ENCODE measurements around the gene HAUS2. TPM values are rescaled to one million over a fixed set of nuclear protein-coding genes. Genes with fewer than 3 reads are reported as not detected.

Gene HAUS2
- total and polyA plus RNA-seq, 10 of the 15 experiments (the other 5 are each of a cell fraction or from before 2014, with no cell fraction given), result 28.7 to 59.3 (median 40.6) TPM

DNA sequence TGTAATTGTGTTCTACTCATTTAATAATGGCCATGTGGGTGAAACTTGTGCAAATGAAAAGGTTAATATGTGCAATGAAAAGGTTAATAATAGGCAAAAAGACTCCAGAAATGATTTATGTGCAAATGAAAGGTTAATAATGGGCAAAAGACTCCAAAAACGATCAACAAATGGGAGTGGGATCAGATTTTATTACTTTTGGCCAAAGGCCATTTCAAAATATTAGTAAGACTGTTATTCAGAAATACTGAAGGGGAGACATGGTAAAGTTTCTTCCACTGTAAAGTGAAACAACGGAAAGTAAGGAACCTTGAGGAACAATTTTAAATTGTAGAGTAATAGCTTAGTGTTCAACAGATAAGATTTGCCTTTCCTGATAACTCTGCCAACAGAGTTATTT, 67.5 kb downstream of the HAUS2 start:
- RAD21 ChIA-PET (ENCODE audit: unreplicated experiment), result no interaction called here
- CTCF ChIA-PET, result interaction anchor here (0.8 kb wide), 1 partner anchor 8 kb away, joined by 3 read pairs; no protein-coding TSS in a partner anchor
- WGBS (ENCODE audit: insufficient coverage, insufficient replicate concordance, low lambda C conversion rate, missing lambda C conversion rate), result 48% methylated on average over 2 of the region's 2 CpGs
- Histone ChIP-seq H3K27me3 (replicated peaks in 1 of 2; ENCODE audit: control insufficient read depth in 2 of 2, insufficient read depth in 2 of 2, low read length in 1 of 2) (no peaks in the 10 kb centered on the region), H3K27ac (ENCODE audit: control insufficient read depth, insufficient read depth) (no peak overlapping the region), H3K9ac (ENCODE audit: control insufficient read depth, insufficient read depth, low read length) (no peak overlapping the region), H2AFZ (ENCODE audit: control insufficient read depth, low read depth, low read length) (no peak overlapping the region), H3K9me3 (replicated peaks; ENCODE audit: control insufficient read depth, insufficient read depth, low read length) (no peaks in the 10 kb centered on the region), H3K4me3 (no peak overlapping the region), H3K4me1 (ENCODE audit: control insufficient read depth, insufficient read depth, low read length) (peaks cover 8% of the 10 kb centered on the region), H3K4me2 (ENCODE audit: control insufficient read depth, insufficient read depth) (no peak overlapping the region), H4K20me1 (ENCODE audit: control insufficient read depth, insufficient read depth) (no peaks in the 10 kb centered on the region), H3K79me2 (ENCODE audit: control insufficient read depth, insufficient read depth, low read length) (no peaks in the 10 kb centered on the region), H3K36me3 (ENCODE audit: control insufficient read depth in 2 of 2, insufficient read depth in 2 of 2, low read length in 1 of 2) (no peaks in the 10 kb centered on the region)
- TSS peak; percentile 61 for BruUV-seq (replicated peaks)
- FAIRE-seq, result no peak
- ATAC-seq, result no peak
- SMC1A ChIA-PET (ENCODE audit: uncharacterized antibody, unreplicated experiment), result interaction anchor here (0.7 to 1.8 kb wide), 4 partner anchors 8 to 670 kb away, joined by 3 to 4 read pairs (median 3); no protein-coding TSS in a partner anchor
- POLR2A ChIA-PET, result no interaction called here
- intact Hi-C loops (cut with micrococcal nuclease; ENCODE audit: unreplicated experiment), result no loop called here
- DNase-seq (ENCODE audit: low read depth, low spot score), result no peak
- no peak for TF ChIP-seq SMAD1 (IDR thresholded peaks at IDR 0.05; ENCODE audit: low read depth, partially characterized antibody)
- no peak for TF ChIP-seq NR2C1 (IDR thresholded peaks at IDR 0.05)
- TF ChIP-seq, protein P1, sequence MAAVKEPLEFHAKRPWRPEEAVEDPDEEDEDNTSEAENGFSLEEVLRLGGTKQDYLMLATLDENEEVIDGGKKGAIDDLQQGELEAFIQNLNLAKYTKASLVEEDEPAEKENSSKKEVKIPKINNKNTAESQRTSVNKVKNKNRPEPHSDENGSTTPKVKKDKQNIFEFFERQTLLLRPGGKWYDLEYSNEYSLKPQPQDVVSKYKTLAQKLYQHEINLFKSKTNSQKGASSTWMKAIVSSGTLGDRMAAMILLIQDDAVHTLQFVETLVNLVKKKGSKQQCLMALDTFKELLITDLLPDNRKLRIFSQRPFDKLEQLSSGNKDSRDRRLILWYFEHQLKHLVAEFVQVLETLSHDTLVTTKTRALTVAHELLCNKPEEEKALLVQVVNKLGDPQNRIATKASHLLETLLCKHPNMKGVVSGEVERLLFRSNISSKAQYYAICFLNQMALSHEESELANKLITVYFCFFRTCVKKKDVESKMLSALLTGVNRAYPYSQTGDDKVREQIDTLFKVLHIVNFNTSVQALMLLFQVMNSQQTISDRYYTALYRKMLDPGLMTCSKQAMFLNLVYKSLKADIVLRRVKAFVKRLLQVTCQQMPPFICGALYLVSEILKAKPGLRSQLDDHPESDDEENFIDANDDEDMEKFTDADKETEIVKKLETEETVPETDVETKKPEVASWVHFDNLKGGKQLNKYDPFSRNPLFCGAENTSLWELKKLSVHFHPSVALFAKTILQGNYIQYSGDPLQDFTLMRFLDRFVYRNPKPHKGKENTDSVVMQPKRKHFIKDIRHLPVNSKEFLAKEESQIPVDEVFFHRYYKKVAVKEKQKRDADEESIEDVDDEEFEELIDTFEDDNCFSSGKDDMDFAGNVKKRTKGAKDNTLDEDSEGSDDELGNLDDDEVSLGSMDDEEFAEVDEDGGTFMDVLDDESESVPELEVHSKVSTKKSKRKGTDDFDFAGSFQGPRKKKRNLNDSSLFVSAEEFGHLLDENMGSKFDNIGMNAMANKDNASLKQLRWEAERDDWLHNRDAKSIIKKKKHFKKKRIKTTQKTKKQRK (IDR thresholded peaks at IDR 0.05; ENCODE audit: low read depth, low read length), result no peak
- TF ChIP-seq YY1 (IDR thresholded peaks at IDR 0.05; ENCODE audit: low read depth, low read length), result no peak
- in situ Hi-C loops (cut with MboI), result no loop called here

Other genes with a start within 250 kb of the HAUS2 start
- 3.0 and 3.4 TPM in 2 replicates for gene CAPN3, start 189.3 kb upstream of the HAUS2 start, total RNA-seq (2014; rRNA removed)
- 1.1 and 1.8 TPM in 2 replicates for gene CAPN3, start 189.3 kb upstream of the HAUS2 start, total RNA-seq (2014; rRNA removed; fragmentation: Illumina TruSeq; extraction: Trizol)
- gene CAPN3, start 189.3 kb upstream of the HAUS2 start, total RNA-seq (2021), result 2.4 and 3.2 TPM in 2 replicates
- gene CAPN3, start 189.3 kb upstream of the HAUS2 start, polyA plus RNA-seq (2011; rRNA removed), result 2.4 and 2.8 TPM in 2 replicates
- gene CAPN3, start 189.3 kb upstream of the HAUS2 start, polyA plus RNA-seq (2014; fragmentation: Illumina TruSeq; extraction: Trizol), result 2.9 and 3.0 TPM in 2 replicates
- 1 to 10 TPM; 1.6 to 1.7 TPM for gene CAPN3, start 189.3 kb upstream of the HAUS2 start, polyA plus RNA-seq (2014; fragmentation: Nextera tagmentation; extraction: Ambion mirVana)
- 2.1 and 3.8 TPM in 2 replicates for gene CAPN3, start 189.3 kb upstream of the HAUS2 start, polyA plus RNA-seq (2014; rRNA removed)
- gene CAPN3, start 189.3 kb upstream of the HAUS2 start, polyA plus RNA-seq (2016; fragmentation: Nextera tagmentation; extraction: Ambion mirVana), result 1 to 10 TPM; 1.6 to 1.9 TPM
- gene ZNF106, start 57.7 kb upstream of the HAUS2 start, total RNA-seq (2014; rRNA removed), result 30.4 and 31.6 TPM in 2 replicates
- 38.1 and 40.3 TPM in 2 replicates for gene ZNF106, start 57.7 kb upstream of the HAUS2 start, total RNA-seq (2014; rRNA removed; fragmentation: Illumina TruSeq; extraction: Trizol)
- 35.6 and 37.8 TPM in 2 replicates for gene ZNF106, start 57.7 kb upstream of the HAUS2 start, total RNA-seq (2021)
- gene ZNF106, start 57.7 kb upstream of the HAUS2 start, polyA plus RNA-seq (2011; rRNA removed), result 30.9 and 35.3 TPM in 2 replicates
- gene ZNF106, start 57.7 kb upstream of the HAUS2 start, polyA plus RNA-seq (2014; fragmentation: Illumina TruSeq; extraction: Trizol), result 33.4 and 39.2 TPM in 2 replicates
- 10 to 100 TPM; 10.7 to 13.4 TPM for gene ZNF106, start 57.7 kb upstream of the HAUS2 start, polyA plus RNA-seq (2014; fragmentation: Nextera tagmentation; extraction: Ambion mirVana)
- gene ZNF106, start 57.7 kb upstream of the HAUS2 start, polyA plus RNA-seq (2014; rRNA removed), result 13.8 TPM in 2 replicates
- 10 to 100 TPM; 36.9 to 45.3 TPM for gene ZNF106, start 57.7 kb upstream of the HAUS2 start, polyA plus RNA-seq (2016; fragmentation: Nextera tagmentation; extraction: Ambion mirVana)
- gene SNAP23, start 53.2 kb upstream of the HAUS2 start, total RNA-seq (2014; rRNA removed), result 51.9 and 65.2 TPM in 2 replicates
- 126 and 134 TPM in 2 replicates for gene SNAP23, start 53.2 kb upstream of the HAUS2 start, total RNA-seq (2014; rRNA removed; fragmentation: Illumina TruSeq; extraction: Trizol)
- 56.6 and 56.8 TPM in 2 replicates for gene SNAP23, start 53.2 kb upstream of the HAUS2 start, total RNA-seq (2021)
- gene SNAP23, start 53.2 kb upstream of the HAUS2 start, polyA plus RNA-seq (2011; rRNA removed), result 90.8 and 147 TPM in 2 replicates
- 127 and 130 TPM in 2 replicates for gene SNAP23, start 53.2 kb upstream of the HAUS2 start, polyA plus RNA-seq (2014; fragmentation: Illumina TruSeq; extraction: Trizol)
- 10 to 100 TPM; 63.5 to 68.1 TPM for gene SNAP23, start 53.2 kb upstream of the HAUS2 start, polyA plus RNA-seq (2014; fragmentation: Nextera tagmentation; extraction: Ambion mirVana)
- 65.8 and 78.7 TPM in 2 replicates for gene SNAP23, start 53.2 kb upstream of the HAUS2 start, polyA plus RNA-seq (2014; rRNA removed)
- gene SNAP23, start 53.2 kb upstream of the HAUS2 start, polyA plus RNA-seq (2016; fragmentation: Nextera tagmentation; extraction: Ambion mirVana), result 10 to 100 TPM; 70.5 to 86.8 TPM
- gene LRRC57, start within 50 bp of the HAUS2 start, total RNA-seq (2014; rRNA removed), result 5.9 and 8.1 TPM in 2 replicates
- gene LRRC57, start within 50 bp of the HAUS2 start, total RNA-seq (2014; rRNA removed; fragmentation: Illumina TruSeq; extraction: Trizol), result 11.4 and 12.2 TPM in 2 replicates
- 10.4 and 11.1 TPM in 2 replicates for gene LRRC57, start within 50 bp of the HAUS2 start, total RNA-seq (2021)
- 11.6 and 15.7 TPM in 2 replicates for gene LRRC57, start within 50 bp of the HAUS2 start, polyA plus RNA-seq (2011; rRNA removed)
- gene LRRC57, start within 50 bp of the HAUS2 start, polyA plus RNA-seq (2014; fragmentation: Illumina TruSeq; extraction: Trizol), result 10.3 and 11.9 TPM in 2 replicates
- 1 to 10 TPM; 5.2 to 5.8 TPM for gene LRRC57, start within 50 bp of the HAUS2 start, polyA plus RNA-seq (2014; fragmentation: Nextera tagmentation; extraction: Ambion mirVana)
- 7.0 and 7.7 TPM in 2 replicates for gene LRRC57, start within 50 bp of the HAUS2 start, polyA plus RNA-seq (2014; rRNA removed)
- 10 to 100 TPM in 1 of 2 experiments, 1 to 10 TPM in 1; 8.3 to 10.9 TPM for gene LRRC57, start within 50 bp of the HAUS2 start, polyA plus RNA-seq (2016; fragmentation: Nextera tagmentation; extraction: Ambion mirVana)
- gene STARD9, start 26.8 kb downstream of the HAUS2 start, total RNA-seq (2014; rRNA removed), result 7.7 and 9.4 TPM in 2 replicates
- gene STARD9, start 26.8 kb downstream of the HAUS2 start, total RNA-seq (2014; rRNA removed; fragmentation: Illumina TruSeq; extraction: Trizol), result 7.5 and 8.1 TPM in 2 replicates
- gene STARD9, start 26.8 kb downstream of the HAUS2 start, total RNA-seq (2021), result 8.4 and 11.5 TPM in 2 replicates
- 3.6 and 4.7 TPM in 2 replicates for gene STARD9, start 26.8 kb downstream of the HAUS2 start, polyA plus RNA-seq (2011; rRNA removed)
- gene STARD9, start 26.8 kb downstream of the HAUS2 start, polyA plus RNA-seq (2014; fragmentation: Illumina TruSeq; extraction: Trizol), result 8.6 and 8.7 TPM in 2 replicates
- gene STARD9, start 26.8 kb downstream of the HAUS2 start, polyA plus RNA-seq (2014; fragmentation: Nextera tagmentation; extraction: Ambion mirVana), result 1 to 10 TPM in 1 of 2 experiments, under 1 TPM in 1; 0.58 to 1.1 TPM
- 8.2 and 9.3 TPM in 2 replicates for gene STARD9, start 26.8 kb downstream of the HAUS2 start, polyA plus RNA-seq (2014; rRNA removed)
- gene STARD9, start 26.8 kb downstream of the HAUS2 start, polyA plus RNA-seq (2016; fragmentation: Nextera tagmentation; extraction: Ambion mirVana), result 1 to 10 TPM; 2.7 to 2.9 TPM
- 7.3 and 9.1 TPM in 2 replicates for gene CDAN1, start 188.3 kb downstream of the HAUS2 start, total RNA-seq (2014; rRNA removed)
- gene CDAN1, start 188.3 kb downstream of the HAUS2 start, total RNA-seq (2014; rRNA removed; fragmentation: Illumina TruSeq; extraction: Trizol), result 3.9 and 5.6 TPM in 2 replicates
- gene CDAN1, start 188.3 kb downstream of the HAUS2 start, total RNA-seq (2021), result 11.2 and 14.2 TPM in 2 replicates
- gene CDAN1, start 188.3 kb downstream of the HAUS2 start, polyA plus RNA-seq (2011; rRNA removed), result 5.4 and 6.3 TPM in 2 replicates
- gene CDAN1, start 188.3 kb downstream of the HAUS2 start, polyA plus RNA-seq (2014; fragmentation: Illumina TruSeq; extraction: Trizol), result 2.5 and 4.2 TPM in 2 replicates
- gene CDAN1, start 188.3 kb downstream of the HAUS2 start, polyA plus RNA-seq (2014; fragmentation: Nextera tagmentation; extraction: Ambion mirVana), result 1 to 10 TPM in 1 of 2 experiments, under 1 TPM in 1; 0.56 to 1.6 TPM
- 8.3 and 9.3 TPM in 2 replicates for gene CDAN1, start 188.3 kb downstream of the HAUS2 start, polyA plus RNA-seq (2014; rRNA removed)
- 1 to 10 TPM; 7.2 to 8.7 TPM for gene CDAN1, start 188.3 kb downstream of the HAUS2 start, polyA plus RNA-seq (2016; fragmentation: Nextera tagmentation; extraction: Ambion mirVana)